Choroid plexus epithelial cell (primary cell): Measurements from ENCODE around the gene PDLIM7.

Experiments
- DNase-seq: peaks from one replicate; pipeline ENCODE4 v3.0.0-alpha.2; 2010; ENCODE audit warnings: low read depth
- H3K4me3 ChIP-seq: 2 replicates; pipeline ENCODE4 v1.5.1; 2011; ENCODE audit warnings: low read depth, mild to moderate bottlenecking, control low read depth, low read length, moderate library complexity
- CTCF ChIP-seq: conservative IDR thresholded peaks from 2 replicates; pipeline ENCODE4 v1.5.1; 2011; ENCODE audit warnings: low read depth, mild to moderate bottlenecking, control low read depth, inconsistent platforms, low read length, moderate library complexity

The PDLIM7 gene

GRCh38 chr5:177439518-177440053, 57.8 kb downstream of the PDLIM7 start:
- no peak overlapping the region for H3K4me3 ChIP-seq
- no peak for DNase-seq

GRCh38 chr5:177438468-177438867, 58.9 kb downstream of the PDLIM7 start:
- no peak for DNase-seq
- no peak overlapping the region for H3K4me3 ChIP-seq
- no peak for TF ChIP-seq CTCF

More at GRCh38 chr5:177439518-177440053, 57.8 kb downstream of the PDLIM7 start:
- no peak for TF ChIP-seq CTCF

GRCh38 chr5:177437623-177438022, 59.8 kb downstream of the PDLIM7 start:
- no peak for TF ChIP-seq CTCF
- no peak overlapping the region for H3K4me3 ChIP-seq
- DNase-seq, result no peak

DNA sequence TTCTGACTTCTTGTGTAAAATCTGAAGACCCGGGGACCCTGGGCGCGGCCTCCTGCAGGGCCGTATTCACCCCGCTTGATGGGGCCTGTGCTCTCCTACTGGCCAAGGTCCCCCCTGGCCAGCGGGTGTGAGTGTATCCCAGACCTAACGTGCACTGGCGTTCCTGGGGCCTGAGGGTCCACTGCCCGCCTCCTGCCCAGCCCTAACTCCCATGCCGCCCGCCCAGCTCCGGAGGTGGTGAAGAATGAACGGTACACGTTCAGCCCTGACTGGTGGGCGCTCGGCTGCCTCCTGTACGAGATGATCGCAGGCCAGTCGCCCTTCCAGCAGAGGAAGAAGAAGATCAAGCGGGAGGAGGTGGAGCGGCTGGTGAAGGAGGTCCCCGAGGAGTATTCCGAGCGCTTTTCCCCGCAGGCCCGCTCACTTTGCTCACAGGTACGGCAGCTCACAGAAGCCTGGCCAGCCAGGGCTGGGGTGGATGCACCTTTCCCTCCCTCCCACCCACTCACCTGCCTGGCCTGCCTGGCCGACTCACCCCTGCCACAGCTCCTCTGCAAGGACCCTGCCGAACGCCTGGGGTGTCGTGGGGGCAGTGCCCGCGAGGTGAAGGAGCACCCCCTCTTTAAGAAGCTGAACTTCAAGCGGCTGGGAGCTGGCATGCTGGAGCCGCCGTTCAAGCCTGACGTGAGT, 61.4 kb downstream of the PDLIM7 start:
- DNase-seq, result no peak
- H3K4me3 ChIP-seq, result no peak overlapping the region
- no peak for TF ChIP-seq CTCF

GRCh38 chr5:177434942-177435738, 62.3 kb downstream of the PDLIM7 start:
- no peak overlapping the region for H3K4me3 ChIP-seq
- no peak for DNase-seq
- TF ChIP-seq CTCF, result no peak

- DNase-seq, result no peak
- TF ChIP-seq CTCF, result no peak
- no peak overlapping the region for H3K4me3 ChIP-seq
Measured at GRCh38 chr5:177434437-177434836, 63.0 kb downstream of the PDLIM7 start.
